Measurements from ENCODE around the gene B9D2.

GRCh38 chr19:41307954-41308449 lies 55.9 kb downstream of the B9D2 start:
- no peak for TF ChIP-seq POLR2A (IDR thresholded peaks at IDR 0.05)
- TF ChIP-seq CTCF (IDR thresholded peaks at IDR 0.05) = no peak
- no peak for TF ChIP-seq POLR2AphosphoS5 (IDR thresholded peaks at IDR 0.05)

All from transverse colon (tissue), 4 donors.